ENCODE results near the gene CAND2.

DNA sequence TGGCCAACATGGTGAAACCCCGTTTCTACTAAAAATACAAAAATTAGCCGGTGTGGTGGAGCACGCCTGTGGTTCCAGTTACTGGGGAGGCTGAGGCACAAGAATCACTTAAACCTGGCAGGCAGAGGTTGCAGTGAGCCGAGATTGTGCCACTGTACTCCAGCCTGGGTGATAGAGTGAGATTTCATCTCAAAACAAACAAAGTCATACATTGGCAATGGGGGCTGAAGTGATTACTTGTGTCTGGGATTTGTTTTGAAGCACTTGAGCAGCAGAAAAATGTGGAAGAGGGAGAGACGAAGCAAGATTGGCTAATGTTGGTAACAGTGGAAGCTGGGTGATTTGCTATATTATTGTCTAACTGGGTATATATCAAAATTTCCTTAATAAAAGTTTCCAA lies 24.0 kb upstream of the CAND2 start:
- no peak for TF ChIP-seq EP300 (IDR thresholded peaks at IDR 0.05; ENCODE audit: borderline replicate concordance in 1 of 2, control insufficient read depth in 1 of 2, low read depth in 2 of 2, low read length in 2 of 2)
- no peak for TF ChIP-seq CTCF (IDR thresholded peaks at IDR 0.05 in 2 of 3, conservative IDR thresholded peaks at IDR 0.05 in 1 of 3; ENCODE audit: control insufficient read depth in 2 of 3, extremely low read depth in 1 of 3, insufficient read depth in 1 of 3, low read depth in 3 of 3, low read length in 3 of 3)
- TF ChIP-seq SIN3A (IDR thresholded peaks at IDR 0.05; ENCODE audit: low read depth, low read length): no peak
- no peak for TF ChIP-seq JUND (IDR thresholded peaks at IDR 0.05; ENCODE audit: low read depth, low read length)
- TF ChIP-seq EZH2 (IDR thresholded peaks at IDR 0.05; ENCODE audit: borderline replicate concordance, control insufficient read depth, low read depth, low read length): no peak
- TF ChIP-seq MXI1 (IDR thresholded peaks at IDR 0.05; ENCODE audit: low read depth, low read length): no peak
- no peak for TF ChIP-seq TCF12 (IDR thresholded peaks at IDR 0.05; ENCODE audit: low read depth, low read length)
- no peak for TF ChIP-seq POLR2A (IDR thresholded peaks at IDR 0.05; ENCODE audit: low read depth, low read length)
- no peak for TF ChIP-seq YY1 (IDR thresholded peaks at IDR 0.05; ENCODE audit: low read depth, low read length)
- no peak for TF ChIP-seq BACH1 (IDR thresholded peaks at IDR 0.05; ENCODE audit: borderline replicate concordance)
- TF ChIP-seq, protein P1, sequence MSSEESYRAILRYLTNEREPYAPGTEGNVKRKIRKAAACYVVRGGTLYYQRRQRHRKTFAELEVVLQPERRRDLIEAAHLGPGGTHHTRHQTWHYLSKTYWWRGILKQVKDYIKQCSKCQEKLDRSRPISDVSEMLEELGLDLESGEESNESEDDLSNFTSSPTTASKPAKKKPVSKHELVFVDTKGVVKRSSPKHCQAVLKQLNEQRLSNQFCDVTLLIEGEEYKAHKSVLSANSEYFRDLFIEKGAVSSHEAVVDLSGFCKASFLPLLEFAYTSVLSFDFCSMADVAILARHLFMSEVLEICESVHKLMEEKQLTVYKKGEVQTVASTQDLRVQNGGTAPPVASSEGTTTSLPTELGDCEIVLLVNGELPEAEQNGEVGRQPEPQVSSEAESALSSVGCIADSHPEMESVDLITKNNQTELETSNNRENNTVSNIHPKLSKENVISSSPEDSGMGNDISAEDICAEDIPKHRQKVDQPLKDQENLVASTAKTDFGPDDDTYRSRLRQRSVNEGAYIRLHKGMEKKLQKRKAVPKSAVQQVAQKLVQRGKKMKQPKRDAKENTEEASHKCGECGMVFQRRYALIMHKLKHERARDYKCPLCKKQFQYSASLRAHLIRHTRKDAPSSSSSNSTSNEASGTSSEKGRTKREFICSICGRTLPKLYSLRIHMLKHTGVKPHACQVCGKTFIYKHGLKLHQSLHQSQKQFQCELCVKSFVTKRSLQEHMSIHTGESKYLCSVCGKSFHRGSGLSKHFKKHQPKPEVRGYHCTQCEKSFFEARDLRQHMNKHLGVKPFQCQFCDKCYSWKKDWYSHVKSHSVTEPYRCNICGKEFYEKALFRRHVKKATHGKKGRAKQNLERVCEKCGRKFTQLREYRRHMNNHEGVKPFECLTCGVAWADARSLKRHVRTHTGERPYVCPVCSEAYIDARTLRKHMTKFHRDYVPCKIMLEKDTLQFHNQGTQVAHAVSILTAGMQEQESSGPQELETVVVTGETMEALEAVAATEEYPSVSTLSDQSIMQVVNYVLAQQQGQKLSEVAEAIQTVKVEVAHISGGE (CRISPR knock-in tag; IDR thresholded peaks at IDR 0.05): no peak
- TF ChIP-seq, protein P2, sequence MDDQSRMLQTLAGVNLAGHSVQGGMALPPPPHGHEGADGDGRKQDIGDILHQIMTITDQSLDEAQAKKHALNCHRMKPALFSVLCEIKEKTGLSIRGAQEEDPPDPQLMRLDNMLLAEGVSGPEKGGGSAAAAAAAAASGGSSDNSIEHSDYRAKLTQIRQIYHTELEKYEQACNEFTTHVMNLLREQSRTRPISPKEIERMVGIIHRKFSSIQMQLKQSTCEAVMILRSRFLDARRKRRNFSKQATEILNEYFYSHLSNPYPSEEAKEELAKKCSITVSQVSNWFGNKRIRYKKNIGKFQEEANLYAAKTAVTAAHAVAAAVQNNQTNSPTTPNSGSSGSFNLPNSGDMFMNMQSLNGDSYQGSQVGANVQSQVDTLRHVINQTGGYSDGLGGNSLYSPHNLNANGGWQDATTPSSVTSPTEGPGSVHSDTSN (IDR thresholded peaks at IDR 0.05; ENCODE audit: insufficient replicate concordance, low read depth, low read length): no peak

Measured in GM12878 (cell line).